ENCODE results near the gene ZIC2.
"Not testable (repeated sequence)": the region's sequence is repeated elsewhere in the genome, so short reads cannot be mapped to it uniquely, and the experiment has no call there.

Gene ZIC2

GRCh38 chr13:99981735-99982035, at the start of gene ZIC2:
Gene ZIC2, plus strand, starts transcription at chr13:99981784. Its CDS starts 281 bp downstream, at chr13:99982065.
- in situ Hi-C loops (cut with MboI; ENCODE audit: low sequenced_read_pairs): no loop called here

- in situ Hi-C loops (cut with MboI; ENCODE audit: low sequenced_read_pairs): no loop called here
Observed at GRCh38 chr13:99932912-99933311, 48.7 kb upstream of the ZIC2 start.

- in situ Hi-C loops (cut with MboI; ENCODE audit: low sequenced_read_pairs): no loop called here
Observed at GRCh38 chr13:99935772-99936171, 45.8 kb upstream of the ZIC2 start.

GRCh38 chr13:99938635-99939034, 42.9 kb upstream of the ZIC2 start:
- in situ Hi-C loops (cut with MboI; ENCODE audit: low sequenced_read_pairs): no loop called here

GRCh38 chr13:99941086-99941485, 40.5 kb upstream of the ZIC2 start:
- in situ Hi-C loops (cut with MboI; ENCODE audit: low sequenced_read_pairs): no loop called here

GRCh38 chr13:99941911-99942310, 39.7 kb upstream of the ZIC2 start:
- in situ Hi-C loops (cut with MboI; ENCODE audit: low sequenced_read_pairs): no loop called here

GRCh38 chr13:99944102-99944501, 37.5 kb upstream of the ZIC2 start:
- in situ Hi-C loops (cut with MboI; ENCODE audit: low sequenced_read_pairs): no loop called here

GRCh38 chr13:99944606-99945005, 37.0 kb upstream of the ZIC2 start:
- in situ Hi-C loops (cut with MboI; ENCODE audit: low sequenced_read_pairs): no loop called here

- in situ Hi-C loops (cut with MboI; ENCODE audit: low sequenced_read_pairs): not testable (repeated sequence)
Observed at GRCh38 chr13:99945515-99945914, 36.1 kb upstream of the ZIC2 start.

GRCh38 chr13:99947666-99948065, 33.9 kb upstream of the ZIC2 start:
- in situ Hi-C loops (cut with MboI; ENCODE audit: low sequenced_read_pairs): no loop called here

GRCh38 chr13:99948411-99948810, 33.2 kb upstream of the ZIC2 start:
- in situ Hi-C loops (cut with MboI; ENCODE audit: low sequenced_read_pairs): no loop called here

GRCh38 chr13:99948907-99949678, 32.5 kb upstream of the ZIC2 start:
- in situ Hi-C loops (cut with MboI; ENCODE audit: low sequenced_read_pairs): no loop called here

GRCh38 chr13:99949679-99950413, 31.7 kb upstream of the ZIC2 start:
- in situ Hi-C loops (cut with MboI; ENCODE audit: low sequenced_read_pairs): no loop called here

GRCh38 chr13:99951666-99952065, 29.9 kb upstream of the ZIC2 start:
- in situ Hi-C loops (cut with MboI; ENCODE audit: low sequenced_read_pairs): not testable (repeated sequence)

GRCh38 chr13:99953138-99953755, 28.3 kb upstream of the ZIC2 start:
- in situ Hi-C loops (cut with MboI; ENCODE audit: low sequenced_read_pairs): no loop called here

GRCh38 chr13:99955107-99955746, 26.4 kb upstream of the ZIC2 start:
- in situ Hi-C loops (cut with MboI; ENCODE audit: low sequenced_read_pairs): no loop called here

GRCh38 chr13:99955747-99956472, 25.7 kb upstream of the ZIC2 start:
- in situ Hi-C loops (cut with MboI; ENCODE audit: low sequenced_read_pairs): no loop called here

GRCh38 chr13:99956473-99957349, 24.9 kb upstream of the ZIC2 start:
- in situ Hi-C loops (cut with MboI; ENCODE audit: low sequenced_read_pairs): no loop called here

GRCh38 chr13:99958406-99959126, 23.0 kb upstream of the ZIC2 start:
- in situ Hi-C loops (cut with MboI; ENCODE audit: low sequenced_read_pairs): no loop called here

All from HL-60/S4 (cell line).